ENCODE data around the gene CREB3.

DNA sequence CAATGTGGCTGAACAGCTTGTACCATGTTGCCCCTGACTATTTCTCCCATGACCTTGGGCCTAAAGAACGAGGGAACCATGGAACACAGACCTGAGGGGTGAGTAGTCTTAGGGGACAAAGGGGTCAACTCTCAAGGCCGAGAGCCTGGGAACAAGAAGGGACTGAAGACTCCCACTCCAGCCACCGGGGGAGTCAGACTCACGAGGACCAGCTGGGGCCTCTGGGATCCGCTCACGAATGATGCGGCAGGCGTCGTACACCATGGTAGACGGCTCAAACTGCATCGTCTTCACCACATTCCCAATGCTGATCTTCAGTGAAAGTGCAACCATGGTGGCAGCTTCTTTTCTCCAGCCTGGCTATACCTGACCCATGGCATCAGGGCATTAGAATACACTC, 7.1 kb upstream of the CREB3 start:
- TF ChIP-seq, protein P1, sequence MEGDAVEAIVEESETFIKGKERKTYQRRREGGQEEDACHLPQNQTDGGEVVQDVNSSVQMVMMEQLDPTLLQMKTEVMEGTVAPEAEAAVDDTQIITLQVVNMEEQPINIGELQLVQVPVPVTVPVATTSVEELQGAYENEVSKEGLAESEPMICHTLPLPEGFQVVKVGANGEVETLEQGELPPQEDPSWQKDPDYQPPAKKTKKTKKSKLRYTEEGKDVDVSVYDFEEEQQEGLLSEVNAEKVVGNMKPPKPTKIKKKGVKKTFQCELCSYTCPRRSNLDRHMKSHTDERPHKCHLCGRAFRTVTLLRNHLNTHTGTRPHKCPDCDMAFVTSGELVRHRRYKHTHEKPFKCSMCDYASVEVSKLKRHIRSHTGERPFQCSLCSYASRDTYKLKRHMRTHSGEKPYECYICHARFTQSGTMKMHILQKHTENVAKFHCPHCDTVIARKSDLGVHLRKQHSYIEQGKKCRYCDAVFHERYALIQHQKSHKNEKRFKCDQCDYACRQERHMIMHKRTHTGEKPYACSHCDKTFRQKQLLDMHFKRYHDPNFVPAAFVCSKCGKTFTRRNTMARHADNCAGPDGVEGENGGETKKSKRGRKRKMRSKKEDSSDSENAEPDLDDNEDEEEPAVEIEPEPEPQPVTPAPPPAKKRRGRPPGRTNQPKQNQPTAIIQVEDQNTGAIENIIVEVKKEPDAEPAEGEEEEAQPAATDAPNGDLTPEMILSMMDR (conservative IDR thresholded peaks at IDR 0.05) = no peak
- TF ChIP-seq EZH2 (IDR thresholded peaks at IDR 0.05; ENCODE audit: low read depth) = no peak

Measured in PC-9 (cell line).